GM12874 (cell line): Measurements from ENCODE around the gene LGALS8.

Experiments used
- CTCF ChIP-seq: IDR thresholded peaks from 2 replicates; pipeline ENCODE4 v1.5.1; 2011; ENCODE audit warnings: low read depth, mild to moderate bottlenecking, control low read depth, low read length, moderate library complexity; ENCODE audit not compliant: insufficient read depth

The LGALS8 gene

GRCh38 chr1:236502579-236502971 lies 21.2 kb upstream of the LGALS8 start:
- TF ChIP-seq CTCF: no peak

GRCh38 chr1:236502972-236503639 lies 20.7 kb upstream of the LGALS8 start:
- TF ChIP-seq CTCF: no peak

- TF ChIP-seq CTCF: no peak
These were observed 16.6 kb upstream of the LGALS8 start for GRCh38 chr1:236507022-236507700.

- TF ChIP-seq CTCF: no peak
These were observed 15.2 kb upstream of the LGALS8 start for GRCh38 chr1:236508593-236509027.

GRCh38 chr1:236509203-236509602 lies 14.6 kb upstream of the LGALS8 start:
- TF ChIP-seq CTCF: no peak

- TF ChIP-seq CTCF: no peak
These were observed 14.0 kb upstream of the LGALS8 start for GRCh38 chr1:236509647-236510401.

GRCh38 chr1:236511735-236512418 lies 11.9 kb upstream of the LGALS8 start:
- TF ChIP-seq CTCF: no peak
